ENCODE measurements around the gene HIC2.
"Not testable (repeated sequence)": the region's sequence is repeated elsewhere in the genome, so short reads cannot be mapped to it uniquely, and the experiment has no call there.

The HIC2 gene

GRCh38 chr22:21449531-21450319 lies 32.6 kb downstream of the HIC2 start:
- no peak for DNase-seq (ENCODE audit: low read depth in 4 of 4, low spot score in 1 of 4)

- DNase-seq (ENCODE audit: low read depth in 4 of 4, low spot score in 1 of 4): no peak
Measured at GRCh38 chr22:21450320-21450831, 33.2 kb downstream of the HIC2 start.

GRCh38 chr22:21450858-21451353 lies 33.7 kb downstream of the HIC2 start:
- no peak for DNase-seq (ENCODE audit: low read depth in 4 of 4, low spot score in 1 of 4)

- DNase-seq (ENCODE audit: low read depth in 4 of 4, low spot score in 1 of 4): no peak
Measured at GRCh38 chr22:21451545-21452520, 34.7 kb downstream of the HIC2 start.

GRCh38 chr22:21452666-21453065 lies 35.5 kb downstream of the HIC2 start:
- DNase-seq (ENCODE audit: low read depth in 4 of 4, low spot score in 1 of 4): not testable (repeated sequence)

GRCh38 chr22:21454998-21455333 lies 37.8 kb downstream of the HIC2 start:
- DNase-seq (ENCODE audit: low read depth in 4 of 4, low spot score in 1 of 4): not testable (repeated sequence)

- no peak for DNase-seq (ENCODE audit: low read depth in 4 of 4, low spot score in 1 of 4)
Measured at GRCh38 chr22:21455334-21456089, 38.3 kb downstream of the HIC2 start.

- no peak for DNase-seq (ENCODE audit: low read depth in 4 of 4, low spot score in 1 of 4)
Measured at GRCh38 chr22:21457023-21457787, 40.0 kb downstream of the HIC2 start.

- not testable (repeated sequence) for DNase-seq (ENCODE audit: low read depth in 4 of 4, low spot score in 1 of 4)
Measured at GRCh38 chr22:21462672-21463071, 45.5 kb downstream of the HIC2 start.

- DNase-seq (ENCODE audit: low read depth in 4 of 4, low spot score in 1 of 4): not testable (repeated sequence)
Measured at GRCh38 chr22:21467337-21468193, 50.4 kb downstream of the HIC2 start, which contains the start of gene TMEM191C. Gene TMEM191C (plus strand): TSS chr22:21467387. CDS start chr22:21467460, 73 bp downstream.

GRCh38 chr22:21468194-21469096 lies 51.3 kb downstream of the HIC2 start:
- peak; percentile 75 to 84 (median 82) for DNase-seq (ENCODE audit: low read depth in 4 of 4, low spot score in 1 of 4)

- DNase-seq (ENCODE audit: low read depth in 4 of 4, low spot score in 1 of 4): not testable (repeated sequence)
Measured at GRCh38 chr22:21469097-21469994, 52.2 kb downstream of the HIC2 start.

- not testable (repeated sequence) for DNase-seq (ENCODE audit: low read depth in 4 of 4, low spot score in 1 of 4)
Measured at GRCh38 chr22:21472984-21473383, 55.8 kb downstream of the HIC2 start.

- not testable (repeated sequence) for DNase-seq (ENCODE audit: low read depth in 4 of 4, low spot score in 1 of 4)
Measured at GRCh38 chr22:21473664-21474063, 56.5 kb downstream of the HIC2 start.

GRCh38 chr22:21484039-21484438 lies 66.9 kb downstream of the HIC2 start:
- DNase-seq (ENCODE audit: low read depth in 4 of 4, low spot score in 1 of 4): not testable (repeated sequence)

GRCh38 chr22:21487723-21488122 lies 70.6 kb downstream of the HIC2 start:
- not testable (repeated sequence) for DNase-seq (ENCODE audit: low read depth in 4 of 4, low spot score in 1 of 4)

GRCh38 chr22:21489149-21489680 lies 72.0 kb downstream of the HIC2 start:
- DNase-seq (ENCODE audit: low read depth in 4 of 4, low spot score in 1 of 4): not testable (repeated sequence)
